HG03439 (cell line): Measurements from ENCODE around the gene CAMK1D.

Experiments used
- ATAC-seq: cut with Tn5 transposase; IDR thresholded peaks from one replicate; pipeline ENCODE4 v1.9.1; 2021; ENCODE audit warnings: mild to moderate bottlenecking, moderate library complexity; ENCODE audit not compliant: unreplicated experiment

Gene CAMK1D

DNA sequence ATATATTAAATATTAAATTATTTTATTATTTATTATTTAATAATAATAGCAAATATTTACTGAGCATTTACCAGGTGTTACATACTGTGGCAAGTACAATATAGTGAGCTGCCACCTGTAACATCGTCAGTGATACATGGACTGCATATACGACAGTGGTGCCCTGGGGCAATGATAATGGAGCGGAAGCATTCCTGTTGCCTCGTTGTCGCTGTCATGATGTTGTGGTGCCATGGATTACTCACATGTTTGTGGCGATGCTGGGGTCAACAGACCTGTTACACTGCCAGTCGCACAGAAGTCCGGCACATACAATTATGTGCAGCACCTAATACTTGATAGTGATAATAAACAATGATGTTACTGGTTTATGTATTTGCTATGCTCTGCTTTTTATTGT, 20.6 kb downstream of the CAMK1D start:
- ATAC-seq = no peak

GRCh38 chr10:12372846-12373245, 23.5 kb downstream of the CAMK1D start:
- no peak for ATAC-seq

- ATAC-seq = no peak
Measured at GRCh38 chr10:12375076-12375504, 25.7 kb downstream of the CAMK1D start.

DNA sequence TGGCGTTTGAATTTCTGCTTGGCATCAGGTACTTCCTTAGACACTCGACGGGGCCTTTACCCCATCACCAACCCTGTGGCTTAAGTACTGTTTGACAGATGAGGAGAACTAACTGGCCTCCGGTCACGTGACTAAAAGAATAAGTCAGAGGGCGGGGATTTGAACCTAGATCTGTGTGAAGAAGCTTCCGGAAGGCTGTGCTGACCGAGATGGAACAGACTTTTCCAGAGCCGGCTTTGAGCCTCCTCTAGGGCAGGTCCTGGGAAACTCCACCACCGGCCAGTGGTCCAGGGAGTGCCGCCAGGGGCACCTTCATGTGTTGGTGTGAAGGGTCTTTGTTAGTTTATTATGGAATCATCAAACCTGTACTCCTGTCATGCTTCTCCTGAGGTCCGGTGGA, 26.9 kb downstream of the CAMK1D start:
- no peak for ATAC-seq

DNA sequence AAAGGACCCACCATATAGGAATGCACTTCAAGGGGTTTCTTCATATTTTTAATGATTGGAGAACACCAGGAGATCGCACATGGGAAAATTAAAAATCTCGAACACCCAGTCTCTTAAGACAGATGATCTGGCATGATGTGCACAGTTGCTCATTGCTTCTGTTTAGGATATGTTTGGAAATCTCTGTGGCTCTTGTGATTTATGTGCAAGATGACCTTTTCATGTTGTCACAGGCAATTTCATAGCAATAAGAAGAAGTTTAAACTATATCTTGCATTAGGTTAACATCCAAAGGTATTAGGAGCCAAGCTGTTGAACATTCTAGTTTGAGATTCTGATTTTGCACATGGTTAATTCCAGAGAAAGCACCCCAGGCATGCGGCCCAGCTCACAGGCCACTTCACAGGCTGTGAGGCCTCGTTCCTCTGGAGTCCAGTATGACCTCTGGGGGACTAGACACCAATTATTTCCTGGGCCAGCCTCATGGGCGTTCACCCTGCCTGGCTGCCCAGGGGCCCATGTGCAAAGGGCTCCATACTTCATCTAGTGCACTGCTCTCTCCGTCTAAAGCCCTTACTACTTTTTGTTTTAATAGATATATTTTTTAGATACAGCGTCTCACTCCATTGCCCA, 28.4 kb downstream of the CAMK1D start:
- ATAC-seq = no peak

DNA sequence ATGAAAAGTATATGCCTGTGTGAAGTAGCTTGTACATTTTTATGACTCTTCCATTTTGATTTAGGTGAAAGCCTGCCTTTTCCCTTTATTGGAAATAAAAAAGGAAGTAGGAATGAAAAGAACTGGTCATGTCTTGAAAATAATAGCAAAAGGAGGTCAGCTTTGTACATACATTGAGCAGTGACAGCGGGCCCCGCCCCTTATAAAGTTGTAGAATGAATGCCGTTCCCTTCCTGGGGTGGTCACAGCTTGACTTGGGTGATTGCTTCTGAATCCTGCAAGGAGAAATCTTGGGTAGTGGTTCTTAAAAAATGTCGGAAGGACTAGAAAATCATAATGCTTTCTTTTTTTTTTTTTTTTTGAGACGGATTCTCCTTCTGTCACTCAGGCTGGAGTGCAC, 31.7 kb downstream of the CAMK1D start:
- ATAC-seq = no peak

DNA sequence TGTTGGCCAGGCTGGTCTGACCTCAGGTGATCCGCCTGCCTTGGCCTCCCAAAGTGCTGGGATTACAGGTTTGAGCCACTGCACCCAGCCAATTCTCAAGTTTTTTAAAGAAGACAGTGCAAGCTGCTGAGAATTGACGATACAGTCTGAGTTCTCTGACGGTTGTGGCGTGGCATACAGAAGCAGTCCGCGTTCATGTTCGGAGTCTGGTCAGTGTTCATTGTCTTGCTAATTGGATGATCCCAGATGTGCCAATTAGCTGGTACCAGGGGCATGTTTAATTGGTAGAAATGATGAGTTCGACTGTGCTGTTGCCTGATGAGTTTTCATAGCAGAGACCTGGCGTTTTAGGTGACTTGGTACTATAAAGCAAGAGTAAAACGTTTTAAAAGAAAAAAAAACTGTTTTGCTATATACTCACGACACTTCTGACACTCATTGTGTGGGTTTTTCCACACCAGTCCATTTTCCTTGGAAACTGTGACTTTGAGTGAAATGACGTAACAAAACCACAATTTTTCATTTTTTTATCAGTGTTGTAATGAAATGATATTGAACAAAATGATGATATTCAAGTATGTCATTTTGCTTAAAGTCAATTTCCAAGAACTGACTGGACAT, 32.3 kb downstream of the CAMK1D start:
- ATAC-seq = no peak

GRCh38 chr10:12382157-12382548, 32.8 kb downstream of the CAMK1D start:
- no peak for ATAC-seq

GRCh38 chr10:12382956-12383531, 33.7 kb downstream of the CAMK1D start:
- no peak for ATAC-seq

GRCh38 chr10:12384906-12385305, 35.6 kb downstream of the CAMK1D start:
- no peak for ATAC-seq

GRCh38 chr10:12387561-12388210, 38.3 kb downstream of the CAMK1D start:
- ATAC-seq = no peak

DNA sequence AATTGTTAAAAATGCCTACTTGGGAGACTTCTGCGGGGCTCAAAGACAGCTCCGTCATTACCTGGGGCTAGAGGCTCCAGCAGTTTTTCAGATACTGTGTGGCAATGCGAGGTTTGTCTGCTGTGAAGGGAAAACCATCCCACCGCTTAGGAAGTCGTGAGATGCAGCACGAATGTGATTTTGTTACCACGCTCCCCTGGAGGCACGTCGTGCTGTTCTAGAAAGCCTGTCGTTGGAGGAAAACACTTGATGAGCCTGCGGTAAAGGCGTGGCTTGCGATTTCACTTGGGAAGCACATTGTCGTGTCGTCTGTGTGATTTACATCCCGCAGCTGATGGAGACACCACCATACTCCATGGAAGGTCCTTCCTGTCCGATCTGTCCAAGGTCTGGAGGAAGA, 39.3 kb downstream of the CAMK1D start:
- ATAC-seq = no peak

- ATAC-seq = no peak
Measured at GRCh38 chr10:12389154-12389734, 39.9 kb downstream of the CAMK1D start.

GRCh38 chr10:12390733-12391132, 41.4 kb downstream of the CAMK1D start:
- no peak for ATAC-seq

GRCh38 chr10:12391206-12391605, 41.9 kb downstream of the CAMK1D start:
- ATAC-seq = no peak

DNA sequence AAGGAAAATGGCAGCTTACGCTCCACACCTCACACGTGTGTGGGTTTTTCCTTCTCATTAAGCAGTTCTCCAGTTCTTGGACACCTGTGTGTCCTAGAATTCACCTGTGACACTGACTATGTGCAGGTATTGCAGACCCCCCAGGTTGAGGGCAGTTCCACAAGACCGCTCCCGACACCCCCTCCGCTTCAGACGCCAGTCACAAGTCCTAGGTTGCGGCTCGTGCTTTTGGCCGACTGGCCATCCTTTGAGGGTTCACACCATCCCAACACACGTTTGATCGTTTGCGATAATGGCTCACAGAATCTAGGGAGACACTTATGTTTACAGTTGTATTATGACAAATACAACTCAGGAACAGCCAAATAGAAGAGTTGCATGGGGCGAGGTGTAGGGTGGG, 44.5 kb downstream of the CAMK1D start:
- ATAC-seq = no peak

DNA sequence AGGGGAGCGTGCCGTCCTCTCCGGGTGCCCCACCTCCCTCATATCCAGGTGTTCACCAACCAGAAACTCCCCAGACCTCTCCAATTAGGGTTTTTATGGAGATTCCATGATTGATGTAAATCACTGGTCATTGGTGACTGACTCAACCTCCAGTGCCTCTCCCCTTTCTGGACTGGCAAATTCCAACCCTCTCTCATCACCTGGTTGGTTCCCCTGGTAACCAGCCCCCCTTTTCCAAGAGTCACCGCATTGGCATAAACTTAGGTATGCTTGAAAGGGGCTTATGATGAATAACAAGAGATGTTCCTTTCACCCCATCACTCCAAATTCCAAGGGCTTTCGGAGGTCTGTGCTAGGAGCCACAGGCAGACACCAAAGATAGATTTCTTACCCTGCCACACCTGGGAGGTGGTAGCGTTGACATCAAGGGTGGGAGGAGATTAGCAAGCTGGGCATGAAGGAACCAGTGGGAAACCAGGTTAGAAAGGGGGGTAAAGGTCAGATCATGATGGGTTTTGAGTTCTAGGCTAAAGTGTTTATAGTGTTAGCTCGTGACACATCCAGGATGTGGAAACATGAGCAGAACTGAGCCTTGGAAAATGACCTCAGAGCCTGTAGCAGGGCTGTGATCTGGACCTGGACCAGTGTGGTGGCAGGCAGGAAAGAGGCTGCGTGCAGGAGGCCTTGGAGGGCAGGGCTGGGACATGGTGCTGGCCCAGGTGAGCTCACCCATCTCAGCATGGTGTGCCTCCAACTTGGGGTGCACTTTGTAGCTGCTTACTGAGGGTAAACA, 45.1 kb downstream of the CAMK1D start:
- no peak for ATAC-seq

GRCh38 chr10:12396093-12396492, 46.7 kb downstream of the CAMK1D start:
- ATAC-seq = no peak

DNA sequence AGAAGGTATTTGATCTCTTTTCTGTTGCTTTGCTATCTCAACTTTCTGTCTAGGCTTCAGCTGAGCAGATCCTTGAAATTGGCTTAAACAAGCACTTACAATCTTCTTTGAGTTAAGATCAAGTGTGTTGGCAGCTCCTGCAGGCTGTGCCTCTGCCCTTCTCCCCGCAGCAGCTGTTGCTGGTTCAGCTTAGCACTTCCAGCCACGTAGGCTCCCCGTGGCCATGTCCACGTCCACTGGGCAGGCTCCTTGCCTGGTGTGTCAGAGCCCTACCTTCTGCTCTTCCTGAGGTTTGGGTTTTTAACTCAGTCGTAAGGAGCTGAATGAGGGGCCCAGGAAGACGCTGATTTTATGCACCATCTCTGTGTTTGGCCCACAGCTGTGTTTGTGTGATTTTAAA, 47.2 kb downstream of the CAMK1D start:
- no peak for ATAC-seq

DNA sequence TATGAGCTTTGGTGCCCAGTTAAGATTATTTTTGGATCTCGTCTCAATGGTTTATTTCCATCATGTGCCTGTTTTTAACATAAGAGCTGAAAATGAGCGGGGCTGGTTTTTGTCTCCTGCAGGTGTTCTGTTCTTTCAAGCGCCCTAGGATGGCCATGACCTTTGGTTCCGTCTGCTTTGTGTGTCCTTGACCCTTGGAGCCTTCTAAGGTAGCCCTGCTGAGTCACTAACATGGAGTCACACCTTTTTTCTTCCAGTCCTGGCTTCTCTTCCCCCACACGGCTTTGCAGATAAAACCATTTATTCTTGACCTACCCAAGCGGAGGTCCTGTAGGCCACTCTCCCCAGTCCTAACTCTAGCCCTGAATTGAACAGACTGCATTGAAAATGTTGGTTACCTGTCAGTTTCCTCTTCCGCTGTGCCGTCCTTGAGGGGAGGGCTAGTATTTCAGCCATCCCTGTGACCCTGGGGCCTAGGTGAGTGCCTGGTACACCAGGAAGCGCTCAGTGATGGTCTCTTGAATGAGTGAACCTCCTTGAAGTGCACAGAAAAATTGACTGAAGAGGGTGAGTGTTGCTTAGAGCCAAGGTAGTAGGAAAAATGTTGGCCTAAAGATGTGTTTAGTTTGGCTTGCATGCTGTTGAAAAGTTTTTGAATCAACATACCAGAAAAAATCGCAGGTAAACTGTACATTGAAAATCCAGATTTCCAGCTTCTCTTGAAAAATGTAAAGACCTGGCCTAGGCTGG, 48.0 kb downstream of the CAMK1D start:
- ATAC-seq = no peak
